ENCODE results near the gene HOXB2. TPM values are rescaled to one million over a fixed set of nuclear protein-coding genes. Genes with fewer than 3 reads are reported as not detected.
A peak's percentile ranks its signal among the peaks of the same experiment; 100 is the strongest.

HOXB2 gene
- total and polyA plus RNA-seq, 2 experiments from 2014 or later = 5.6 to 20.7 TPM

DNA sequence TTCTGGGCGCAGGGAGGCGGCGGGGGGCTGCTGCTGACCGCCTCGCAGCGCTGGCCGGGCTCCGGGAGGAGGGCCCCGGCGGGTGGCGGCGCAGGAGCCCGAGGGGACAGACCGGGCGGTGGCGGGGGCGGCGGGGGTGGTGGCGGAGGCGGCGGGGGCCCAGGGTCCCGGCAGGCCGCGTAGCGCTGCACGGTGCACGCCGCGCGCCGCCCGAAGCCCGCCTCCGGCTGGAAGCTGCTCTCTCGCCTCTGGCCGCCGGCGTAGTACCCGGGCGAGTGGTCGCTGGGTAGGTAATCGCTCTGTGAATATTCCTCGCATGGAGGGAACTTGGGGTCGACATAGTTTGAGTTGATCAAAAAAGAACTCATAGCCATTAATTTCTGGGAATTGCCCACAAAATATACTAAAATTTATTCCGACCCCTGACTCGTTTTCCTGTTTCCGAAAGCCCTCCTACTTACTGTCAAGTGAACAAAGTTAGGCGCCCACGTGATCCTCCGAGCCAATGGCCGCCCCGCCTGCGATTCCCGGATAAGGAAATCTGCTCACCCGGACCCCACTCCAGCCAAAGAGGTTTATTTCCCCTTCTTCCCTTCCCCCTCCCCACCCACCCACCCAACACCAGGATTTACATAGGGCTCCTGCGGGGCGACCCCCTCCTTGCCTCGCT, 33.2 kb upstream of the HOXB2 start, which contains the start of gene HOXB4:
Gene HOXB4 (minus strand): TSS at position 405 of the 670 bp plus-strand sequence. CDS start 31 bp downstream, at position 374.
- H3K9me2 ChIP-seq (replicated peaks; ENCODE audit: insufficient read depth) = no peaks in the 10 kb centered on the region
- H4K20me1 ChIP-seq (ENCODE audit: insufficient read depth, poor library complexity, severe bottlenecking) = no peaks in the 10 kb centered on the region
- peak within 1 kb of the TSS; percentile 80 for H3K27ac ChIP-seq
- peaks cover 20% of the 10 kb centered on the region for H3K79me2 ChIP-seq
- peak within 1 kb of the TSS; percentile 91 for H3K4me2 ChIP-seq
- 3% methylated on average over 36 of the region's 58 CpGs for WGBS (ENCODE audit: low lambda C conversion rate, missing lambda C conversion rate)
- H3K4me1 ChIP-seq (ENCODE audit: insufficient read depth) = peaks cover 18% of the 10 kb centered on the region
- H3K4me3 ChIP-seq = peak within 1 kb of the TSS; percentile 26
- TF ChIP-seq EZH2phosphoT487 (IDR thresholded peaks at IDR 0.05; ENCODE audit: low read depth, severe bottlenecking, unreplicated experiment) (peak; percentile 25), EZH2 (IDR thresholded peaks at IDR 0.05; ENCODE audit: borderline replicate concordance) (no peak)
- TF ChIP-seq, protein P1, sequence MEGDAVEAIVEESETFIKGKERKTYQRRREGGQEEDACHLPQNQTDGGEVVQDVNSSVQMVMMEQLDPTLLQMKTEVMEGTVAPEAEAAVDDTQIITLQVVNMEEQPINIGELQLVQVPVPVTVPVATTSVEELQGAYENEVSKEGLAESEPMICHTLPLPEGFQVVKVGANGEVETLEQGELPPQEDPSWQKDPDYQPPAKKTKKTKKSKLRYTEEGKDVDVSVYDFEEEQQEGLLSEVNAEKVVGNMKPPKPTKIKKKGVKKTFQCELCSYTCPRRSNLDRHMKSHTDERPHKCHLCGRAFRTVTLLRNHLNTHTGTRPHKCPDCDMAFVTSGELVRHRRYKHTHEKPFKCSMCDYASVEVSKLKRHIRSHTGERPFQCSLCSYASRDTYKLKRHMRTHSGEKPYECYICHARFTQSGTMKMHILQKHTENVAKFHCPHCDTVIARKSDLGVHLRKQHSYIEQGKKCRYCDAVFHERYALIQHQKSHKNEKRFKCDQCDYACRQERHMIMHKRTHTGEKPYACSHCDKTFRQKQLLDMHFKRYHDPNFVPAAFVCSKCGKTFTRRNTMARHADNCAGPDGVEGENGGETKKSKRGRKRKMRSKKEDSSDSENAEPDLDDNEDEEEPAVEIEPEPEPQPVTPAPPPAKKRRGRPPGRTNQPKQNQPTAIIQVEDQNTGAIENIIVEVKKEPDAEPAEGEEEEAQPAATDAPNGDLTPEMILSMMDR (IDR thresholded peaks at IDR 0.05; ENCODE audit: poor library complexity) = no peak
- DNase-seq (ENCODE audit: low spot score) = peak; percentile 76
- no peaks in the 10 kb centered on the region for H3K9me3 ChIP-seq (ENCODE audit: low read depth)
- peaks cover 92% of the 10 kb centered on the region for H3K27me3 ChIP-seq
- H2AFZ ChIP-seq = no peak within 1 kb of the TSS
- H3K36me3 ChIP-seq (replicated peaks; ENCODE audit: insufficient read depth, low read depth) = no peaks in the 10 kb centered on the region

GRCh38 chr17:48577330-48577945, 32.5 kb upstream of the HOXB2 start:
- Histone ChIP-seq H3K36me3 (replicated peaks; ENCODE audit: insufficient read depth, low read depth) (no peaks in the 10 kb centered on the region), H3K4me2 (peak overlapping the region; percentile 91), H3K9me2 (replicated peaks; ENCODE audit: insufficient read depth) (no peaks in the 10 kb centered on the region), H3K27ac (peak overlapping the region; percentile 68), H2AFZ (no peak overlapping the region), H3K79me2 (peaks cover 18% of the 10 kb centered on the region), H3K9me3 (ENCODE audit: low read depth) (no peaks in the 10 kb centered on the region), H3K27me3 (peaks cover 92% of the 10 kb centered on the region), H3K4me1 (ENCODE audit: insufficient read depth) (peaks cover 14% of the 10 kb centered on the region), H4K20me1 (ENCODE audit: insufficient read depth, poor library complexity, severe bottlenecking) (no peaks in the 10 kb centered on the region), H3K4me3 (peak overlapping the region; percentile 26)
- 2% methylated on average over 9 of the region's 19 CpGs for WGBS (ENCODE audit: low lambda C conversion rate, missing lambda C conversion rate)
- DNase-seq (ENCODE audit: low spot score) = no peak
- TF ChIP-seq, protein P1 (IDR thresholded peaks at IDR 0.05; ENCODE audit: poor library complexity) = no peak
- peak; percentile 45 for TF ChIP-seq EZH2 (IDR thresholded peaks at IDR 0.05; ENCODE audit: borderline replicate concordance)
- TF ChIP-seq EZH2phosphoT487 (IDR thresholded peaks at IDR 0.05; ENCODE audit: low read depth, severe bottlenecking, unreplicated experiment) = peak; percentile 28

- Histone ChIP-seq H3K9me2 (replicated peaks; ENCODE audit: insufficient read depth) (no peaks in the 10 kb centered on the region), H4K20me1 (ENCODE audit: insufficient read depth, poor library complexity, severe bottlenecking) (no peaks in the 10 kb centered on the region), H3K36me3 (replicated peaks; ENCODE audit: insufficient read depth, low read depth) (no peaks in the 10 kb centered on the region), H3K9me3 (ENCODE audit: low read depth) (no peaks in the 10 kb centered on the region), H3K79me2 (peaks cover 16% of the 10 kb centered on the region), H3K4me2 (peak overlapping the region; percentile 91), H3K27me3 (peaks cover 92% of the 10 kb centered on the region), H3K4me1 (ENCODE audit: insufficient read depth) (peaks cover 9% of the 10 kb centered on the region), H3K27ac (peak overlapping the region; percentile 68), H2AFZ (no peak overlapping the region), H3K4me3 (peak overlapping the region; percentile 26)
- DNase-seq (ENCODE audit: low spot score) = peak; percentile 58
- WGBS (ENCODE audit: low lambda C conversion rate, missing lambda C conversion rate) = 6% methylated on average over 41 of the region's 43 CpGs
- TF ChIP-seq EZH2 (IDR thresholded peaks at IDR 0.05; ENCODE audit: borderline replicate concordance) = peak; percentile 48
- no peak for TF ChIP-seq EZH2phosphoT487 (IDR thresholded peaks at IDR 0.05; ENCODE audit: low read depth, severe bottlenecking, unreplicated experiment)
These were observed 31.8 kb upstream of the HOXB2 start for GRCh38 chr17:48576479-48577309.
